ENCODE results near the gene ERICH6.

GRCh38 chr3:150710097-150710496 is 6.4 kb upstream of the ERICH6 start:
- TF ChIP-seq POLR2A (IDR thresholded peaks at IDR 0.05) (no peak), CTCF (IDR thresholded peaks at IDR 0.05) (no peak), POLR2AphosphoS5 (IDR thresholded peaks at IDR 0.05; ENCODE audit: insufficient read depth in 1 of 2, low read depth in 1 of 2) (no peak)
